HCT116 (cell line): ENCODE measurements around the gene CSH1. TPM values are rescaled to one million over a fixed set of nuclear protein-coding genes. Genes with fewer than 3 reads are reported as not detected.

ENCODE experiments used
- ATAC-seq: fragments of 200-7000 bp; cut with Tn5 transposase; 2 replicates; pipeline ENCODE4 v1.9.1; 2020; ENCODE audit warnings: mild to moderate bottlenecking, moderate library complexity
- BruUV-seq: library from RNA; stranded (reverse); fragments of 400-500 nt; replicated peaks from 2 replicates; lab custom pipeline; 2021; lab: Mats Ljungman, UMichigan
- CTCF ChIA-PET: fragments of 300-600 bp; sonication (Branson Sonifier 250); formaldehyde crosslinking; loops from one replicate; lab custom pipeline; 2021; ENCODE audit warnings: antibody characterized with exemption; lab: Charles Lee
- POLR2A ChIA-PET: fragments of 300-600, 350-600 bp; sonication (Branson Sonifier 250); formaldehyde crosslinking; loops from one replicate; lab custom pipeline; 2021; ENCODE audit warnings: antibody characterized with exemption; lab: Charles Lee
- RAD21 ChIA-PET, 2 experiments: fragments of 300-600 bp; sonication (Branson Sonifier 250); formaldehyde crosslinking; loops; one replicate each; lab custom pipeline; 2023; ENCODE audit warnings: low total read pairs in 2 of 2; ENCODE audit not compliant: uncharacterized antibody in 2 of 2, unreplicated experiment in 2 of 2, low non-redundant PET in 1 of 2; lab: Charles Lee
- DNase-seq: peaks from one replicate; pipeline ENCODE4 v3.0.0-alpha.2; 2010; ENCODE audit warnings: low read depth, low spot score
- H2AFZ ChIP-seq: fragments of 200-600 bp; shearing (Covaris generic), sonication (generic); 2 replicates; pipeline ENCODE4 v1.6.1; 2017; ENCODE audit warnings: low read depth, mixed run types, mixed read lengths, antibody characterized with exemption, low read length; ENCODE audit not compliant: poor library complexity, severe bottlenecking
- H3K27ac ChIP-seq: 2 replicates; pipeline ENCODE4 v1.5.1; 2012; ENCODE audit warnings: low read depth, low read length
- H3K27me3 ChIP-seq: fragments of 200-600 bp; sonication (generic); 2 replicates; pipeline ENCODE4 v1.6.1; 2016; ENCODE audit warnings: mixed run types, low read length, mixed read lengths; ENCODE audit not compliant: insufficient read depth
- H3K36me3 ChIP-seq, 2 experiments: fragments of 200-500 bp in 1 of 2; fragments of 200-600 bp in 1 of 2; sonication (Bioruptor generic) in 1 of 2; sonication (generic) in 1 of 2; 2 replicates each; pipeline versions ENCODE4 v1.5.1 to v1.6.1; 2014 to 2016; ENCODE audit warnings: low read length in 2 of 2, inconsistent platforms in 1 of 2, mixed read lengths in 1 of 2, mixed run types in 1 of 2; ENCODE audit not compliant: insufficient read depth in 2 of 2, control insufficient read depth in 1 of 2
- H3K4me1 ChIP-seq, 2 experiments: fragments of 200-600 bp in 1 of 2; sonication (generic) in 1 of 2; 2 replicates each; pipeline versions ENCODE4 v1.5.1 to v1.6.1; 2012 to 2017; ENCODE audit warnings: low read length in 2 of 2, inconsistent platforms in 1 of 2, mild to moderate bottlenecking in 1 of 2, mixed read lengths in 1 of 2, mixed run types in 1 of 2, moderate library complexity in 1 of 2; ENCODE audit not compliant: insufficient read depth in 2 of 2, control insufficient read depth in 1 of 2
- H3K4me2 ChIP-seq: fragments of 200-600 bp; sonication (generic); 2 replicates; pipeline ENCODE4 v1.6.1; 2017; ENCODE audit warnings: mixed run types, low read length, mixed read lengths
- H3K4me3 ChIP-seq, 2 experiments: fragments of 200-600 bp in 1 of 2; sonication (generic) in 1 of 2; replicated peaks in 1 of 2; 2 replicates each; pipeline ENCODE4 v1.5.1; 2011 to 2016; ENCODE audit warnings: low read length in 2 of 2, control low read depth in 1 of 2, low read depth in 1 of 2, mild to moderate bottlenecking in 1 of 2, mixed read lengths in 1 of 2, mixed run types in 1 of 2
- H3K79me2 ChIP-seq: fragments of 200-600 bp; sonication (generic); 2 replicates; pipeline ENCODE4 v1.6.1; 2017; ENCODE audit warnings: mild to moderate bottlenecking, mixed run types, low read length, moderate library complexity, mixed read lengths; ENCODE audit not compliant: insufficient read depth
- H3K9ac ChIP-seq: fragments of 200-600 bp; sonication (generic); 2 replicates; pipeline ENCODE4 v1.6.1; 2016; ENCODE audit warnings: low read length, mixed read lengths
- H3K9me2 ChIP-seq: fragments of 200-600 bp; sonication (generic), shearing (Covaris generic); 2 replicates; pipeline ENCODE4 v1.6.1; 2017; ENCODE audit warnings: mixed run types, mild to moderate bottlenecking, moderate library complexity; ENCODE audit not compliant: insufficient read depth
- H3K9me3 ChIP-seq, 2 experiments: fragments of 200-500 bp in 1 of 2; fragments of 200-600 bp in 1 of 2; sonication (Bioruptor generic) in 1 of 2; sonication (generic) in 1 of 2; 2 replicates each; pipeline ENCODE4 v1.6.1; 2014 to 2017; ENCODE audit warnings: low read length in 2 of 2, mixed read lengths in 2 of 2, inconsistent platforms in 1 of 2, low read depth in 1 of 2, mild to moderate bottlenecking in 1 of 2, mixed run types in 1 of 2, moderate library complexity in 1 of 2; ENCODE audit not compliant: control insufficient read depth in 1 of 2, insufficient read depth in 1 of 2
- H4K20me1 ChIP-seq: fragments of 200-600 bp; sonication (generic), shearing (Covaris generic); 2 replicates; pipeline ENCODE4 v1.6.1; 2017; ENCODE audit warnings: mixed run types, mild to moderate bottlenecking, moderate library complexity; ENCODE audit not compliant: insufficient read depth
- EGR1 ChIP-seq: IDR thresholded peaks from 2 replicates; pipeline ENCODE4 v1.6.1; 2012; ENCODE audit warnings: low read depth
- ELF1 ChIP-seq: IDR thresholded peaks from 2 replicates; pipeline ENCODE4 v1.6.1; 2012; ENCODE audit warnings: low read depth, borderline replicate concordance
- EZH2 ChIP-seq: fragments of 200-600 bp; sonication (generic); IDR thresholded peaks from 2 replicates; pipeline ENCODE4 v1.6.1; 2017; ENCODE audit warnings: antibody characterized with exemption, mixed run types
- EZH2phosphoT487 ChIP-seq: fragments of 200-600 bp; IDR thresholded peaks from 2 replicates; pipeline ENCODE4 v1.6.1; 2018; ENCODE audit warnings: antibody characterized with exemption, borderline replicate concordance
- FOSL1 ChIP-seq: IDR thresholded peaks from 2 replicates; pipeline ENCODE4 v1.6.1; 2012; ENCODE audit warnings: low read depth
- POLR2A ChIP-seq: IDR thresholded peaks from 2 replicates; pipeline ENCODE4 v1.7.0; 2011; ENCODE audit warnings: borderline replicate concordance; ENCODE audit not compliant: insufficient read depth, insufficient read length; ENCODE audit errors: extremely low read depth
- RAD21 ChIP-seq: IDR thresholded peaks from 2 replicates; pipeline ENCODE4 v1.6.1; 2012; ENCODE audit warnings: low read depth, mild to moderate bottlenecking
- SIN3A ChIP-seq: IDR thresholded peaks from 2 replicates; pipeline ENCODE4 v1.6.1; 2012; ENCODE audit warnings: low read depth
- SP1 ChIP-seq: IDR thresholded peaks from 2 replicates; pipeline ENCODE4 v1.6.1; 2012; ENCODE audit warnings: low read depth
- SRF ChIP-seq: IDR thresholded peaks from 2 replicates; pipeline ENCODE4 v1.6.1; 2012; ENCODE audit warnings: low read depth
- TCF7L2 ChIP-seq: IDR thresholded peaks from 2 replicates; pipeline ENCODE4 v1.7.0; 2011; ENCODE audit warnings: borderline replicate concordance, inconsistent platforms; ENCODE audit not compliant: insufficient read depth, insufficient read length; ENCODE audit errors: extremely low read depth
- ZFX ChIP-seq: fragments of 450-650 bp; IDR thresholded peaks from 2 replicates; pipeline ENCODE4 v1.6.1; 2017
- intact Hi-C: fragments of 100-400 bp; cut with micrococcal nuclease; formaldehyde crosslinking; loops from 2 replicates; pipeline ENCODE4 v1.10.0; 2022
- total RNA-seq: library from RNA; stranded (reverse); gene quantifications from one replicate; pipeline ENCODE4 v1.2.1, GENCODE V29; 2021; ENCODE audit not compliant: unreplicated experiment
- TF ChIP-seq, protein P1 (sequence below): IDR thresholded peaks from 2 replicates; pipeline ENCODE4 v1.6.1; 2011; ENCODE audit warnings: mild to moderate bottlenecking, low read length, moderate library complexity; ENCODE audit not compliant: insufficient replicate concordance; ENCODE audit errors: extremely low read depth
- TF ChIP-seq, protein P2 (sequence below), 3 experiments: fragments of 200-600 bp in 1 of 3; sonication (generic) in 1 of 3; IDR thresholded peaks in 2 of 3; conservative IDR thresholded peaks in 1 of 3; 2 replicates each; pipeline ENCODE4 v1.5.1; 2012 to 2017; ENCODE audit warnings: low read depth in 2 of 3, low read length in 2 of 3, antibody characterized with exemption in 1 of 3, borderline replicate concordance in 1 of 3, control low read depth in 1 of 3, mild to moderate bottlenecking in 1 of 3, mixed read lengths in 1 of 3, mixed run types in 1 of 3, moderate library complexity in 1 of 3; ENCODE audit not compliant: insufficient read depth in 1 of 3

CSH1 gene
- total RNA-seq, 1 experiment from 2014 or later, result not detected

DNA sequence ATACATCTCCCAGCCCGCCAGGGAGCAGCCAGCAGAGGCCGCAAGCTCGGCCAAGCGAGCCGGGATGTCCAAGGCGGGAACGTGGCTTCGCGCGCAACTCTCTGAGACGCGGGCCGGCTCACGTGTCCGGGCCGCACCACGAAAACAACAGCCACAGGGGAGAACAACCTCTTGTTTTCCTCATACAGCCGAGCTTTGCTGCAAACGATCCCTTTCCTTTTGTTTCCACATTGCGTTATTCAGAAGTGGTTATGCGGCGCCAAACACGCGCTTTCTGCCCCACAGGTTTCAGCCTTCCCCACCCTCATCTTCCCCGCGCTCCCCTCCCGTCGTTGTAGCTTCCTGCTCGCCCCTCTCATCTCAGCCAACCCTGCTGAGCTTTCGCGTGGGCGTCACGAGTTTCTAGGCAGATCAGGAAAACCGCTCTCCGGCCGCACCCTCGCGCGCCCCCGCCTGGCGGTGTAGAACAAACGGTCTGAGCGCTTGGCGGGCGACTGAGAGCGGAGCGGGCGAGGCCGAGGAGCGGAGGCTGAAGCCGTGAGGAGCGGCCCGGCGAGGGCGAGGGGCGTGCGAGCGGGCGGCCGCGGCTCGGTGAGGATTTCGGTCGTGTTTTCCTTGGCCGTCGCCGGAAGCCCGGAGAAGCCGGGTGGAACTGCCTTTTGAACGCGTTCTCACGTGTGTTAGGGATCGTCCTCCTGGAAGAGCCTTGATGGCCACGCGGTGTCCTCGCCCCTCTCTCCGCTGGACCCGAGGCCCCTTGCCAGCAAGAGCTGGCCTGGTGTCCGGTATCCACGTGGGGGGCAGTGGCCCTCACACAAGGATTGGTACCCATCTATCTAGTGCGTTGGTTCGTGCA, 47.3 kb downstream of the CSH1 start (continued):
- peak; percentile 86 for TF ChIP-seq TCF7L2
- TF ChIP-seq SIN3A, result no peak
- no peak for TF ChIP-seq EZH2phosphoT487
- TF ChIP-seq SRF, result no peak
- no peak for TF ChIP-seq FOSL1
- TF ChIP-seq ZFX, result peak; percentile 52; the same call in 1 of the 2 replicates

DNA sequence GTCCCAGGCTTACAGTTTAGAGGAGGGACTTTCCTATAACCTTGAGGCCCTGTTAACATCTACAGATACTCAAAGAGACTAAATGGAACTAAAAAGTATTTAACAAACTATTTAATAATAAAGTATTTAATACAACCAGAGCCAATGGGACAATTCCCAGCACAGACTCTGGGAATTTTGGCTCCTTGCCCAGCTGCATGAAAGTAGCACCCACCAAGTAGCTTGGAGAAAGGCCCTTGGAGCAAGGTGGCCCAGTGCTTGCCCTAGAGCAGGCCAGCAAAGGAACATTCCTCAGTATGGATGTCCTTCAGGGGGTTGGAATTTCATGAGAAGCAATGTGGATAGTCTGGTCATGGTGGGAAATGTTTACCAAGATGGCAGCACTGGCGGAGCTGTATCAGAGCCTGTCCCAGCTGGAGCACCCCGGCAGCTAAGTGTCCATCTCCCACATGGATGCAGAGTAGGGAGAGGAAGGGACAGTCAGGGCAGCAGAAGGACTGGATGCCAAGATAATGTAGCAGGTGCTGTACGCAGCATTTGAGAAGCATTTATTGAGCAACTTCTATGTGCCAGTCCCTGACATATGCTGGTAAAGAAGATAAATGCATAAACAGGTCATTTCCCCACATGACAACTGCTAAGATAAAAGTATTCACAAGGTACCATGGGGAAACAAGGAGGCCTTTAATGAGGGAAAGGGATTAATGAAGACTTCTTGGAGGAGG, 48.7 kb downstream of the CSH1 start:
- RAD21 ChIA-PET, result no interaction called here
- intact Hi-C loops, result no loop called here
- no peak for DNase-seq
- H3K36me3 ChIP-seq, result no peaks in the 10 kb centered on the region
- H3K4me3 ChIP-seq, result no peak overlapping the region
- no peak for TF ChIP-seq RAD21
- TF ChIP-seq ELF1, result no peak
- TF ChIP-seq, protein P1, sequence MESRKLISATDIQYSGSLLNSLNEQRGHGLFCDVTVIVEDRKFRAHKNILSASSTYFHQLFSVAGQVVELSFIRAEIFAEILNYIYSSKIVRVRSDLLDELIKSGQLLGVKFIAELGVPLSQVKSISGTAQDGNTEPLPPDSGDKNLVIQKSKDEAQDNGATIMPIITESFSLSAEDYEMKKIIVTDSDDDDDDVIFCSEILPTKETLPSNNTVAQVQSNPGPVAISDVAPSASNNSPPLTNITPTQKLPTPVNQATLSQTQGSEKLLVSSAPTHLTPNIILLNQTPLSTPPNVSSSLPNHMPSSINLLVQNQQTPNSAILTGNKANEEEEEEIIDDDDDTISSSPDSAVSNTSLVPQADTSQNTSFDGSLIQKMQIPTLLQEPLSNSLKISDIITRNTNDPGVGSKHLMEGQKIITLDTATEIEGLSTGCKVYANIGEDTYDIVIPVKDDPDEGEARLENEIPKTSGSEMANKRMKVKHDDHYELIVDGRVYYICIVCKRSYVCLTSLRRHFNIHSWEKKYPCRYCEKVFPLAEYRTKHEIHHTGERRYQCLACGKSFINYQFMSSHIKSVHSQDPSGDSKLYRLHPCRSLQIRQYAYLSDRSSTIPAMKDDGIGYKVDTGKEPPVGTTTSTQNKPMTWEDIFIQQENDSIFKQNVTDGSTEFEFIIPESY, result no peak
- no peak for TF ChIP-seq SP1
- no peak for TF ChIP-seq EZH2
- TF ChIP-seq, protein P2, sequence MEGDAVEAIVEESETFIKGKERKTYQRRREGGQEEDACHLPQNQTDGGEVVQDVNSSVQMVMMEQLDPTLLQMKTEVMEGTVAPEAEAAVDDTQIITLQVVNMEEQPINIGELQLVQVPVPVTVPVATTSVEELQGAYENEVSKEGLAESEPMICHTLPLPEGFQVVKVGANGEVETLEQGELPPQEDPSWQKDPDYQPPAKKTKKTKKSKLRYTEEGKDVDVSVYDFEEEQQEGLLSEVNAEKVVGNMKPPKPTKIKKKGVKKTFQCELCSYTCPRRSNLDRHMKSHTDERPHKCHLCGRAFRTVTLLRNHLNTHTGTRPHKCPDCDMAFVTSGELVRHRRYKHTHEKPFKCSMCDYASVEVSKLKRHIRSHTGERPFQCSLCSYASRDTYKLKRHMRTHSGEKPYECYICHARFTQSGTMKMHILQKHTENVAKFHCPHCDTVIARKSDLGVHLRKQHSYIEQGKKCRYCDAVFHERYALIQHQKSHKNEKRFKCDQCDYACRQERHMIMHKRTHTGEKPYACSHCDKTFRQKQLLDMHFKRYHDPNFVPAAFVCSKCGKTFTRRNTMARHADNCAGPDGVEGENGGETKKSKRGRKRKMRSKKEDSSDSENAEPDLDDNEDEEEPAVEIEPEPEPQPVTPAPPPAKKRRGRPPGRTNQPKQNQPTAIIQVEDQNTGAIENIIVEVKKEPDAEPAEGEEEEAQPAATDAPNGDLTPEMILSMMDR (IDR thresholded peaks at IDR 0.05 in 2 of 3, conservative IDR thresholded peaks at IDR 0.05 in 1 of 3; ENCODE audit: borderline replicate concordance in 1 of 3, insufficient read depth in 1 of 3, low read depth in 2 of 3, low read length in 2 of 3), result no peak
- TF ChIP-seq EZH2phosphoT487, result no peak
- TF ChIP-seq POLR2A, result no peak
- no peak for TF ChIP-seq EGR1
- TF ChIP-seq FOSL1, result no peak
- TF ChIP-seq, all 23 proteins: peak for 0
- Histone ChIP-seq H3K4me1 (peaks cover 17 to 31% of the 10 kb centered on the region in 2 experiments), H3K27me3 (no peaks in the 10 kb centered on the region), H3K4me2 (no peak overlapping the region), H3K9me2 (no peaks in the 10 kb centered on the region), H3K27ac (no peak overlapping the region), H3K9ac (no peak overlapping the region), H3K79me2 (no peaks in the 10 kb centered on the region), H3K9me3 (peaks cover 0 to 5% of the 10 kb centered on the region in 2 experiments; a peak in 1 of 4 replicates), H2AFZ (no peak overlapping the region), H4K20me1 (no peaks in the 10 kb centered on the region)
- ChIA-PET CTCF (interaction anchor here (1.1 to 2.4 kb wide), 2 partner anchors 18 to 83 kb away, joined by 3 to 12 read pairs; no protein-coding TSS in a partner anchor), POLR2A (no interaction called here)
- no TSS peak for BruUV-seq
- no peak for ATAC-seq
